HFFc6 (cell line): ENCODE data around the gene LIMD2. TPM values are rescaled to one million over a fixed set of nuclear protein-coding genes. Genes with fewer than 3 reads are reported as not detected.

Experiments used
- DNase-seq: peaks from one replicate; pipeline ENCODE4 v3.0.0-alpha.2; 2018
- H3K27ac Mint-ChIP-seq: 2 replicates; pipeline ENCODE4 v1.8.0; 2020; ENCODE audit warnings: mild to moderate bottlenecking, mixed read lengths
- H3K27me3 Mint-ChIP-seq: 2 replicates; pipeline ENCODE4 v1.8.0; 2021; ENCODE audit warnings: mild to moderate bottlenecking, moderate library complexity, mixed read lengths; ENCODE audit not compliant: insufficient read depth
- H3K36me3 Mint-ChIP-seq: 2 replicates; pipeline ENCODE4 v1.8.0; 2021; ENCODE audit warnings: low read depth, mixed read lengths
- H3K4me1 Mint-ChIP-seq: 2 replicates; pipeline ENCODE4 v1.8.0; 2020; ENCODE audit warnings: low read depth, mixed read lengths
- H3K4me3 Mint-ChIP-seq: 2 replicates; pipeline ENCODE4 v1.8.0; 2020; ENCODE audit warnings: mild to moderate bottlenecking, moderate library complexity, mixed read lengths
- H3K9me3 Mint-ChIP-seq: 2 replicates; pipeline ENCODE4 v1.8.0; 2020; ENCODE audit warnings: mild to moderate bottlenecking, mixed read lengths
- CTCF ChIP-seq: fragments of 200-600 bp; sonication (generic); IDR thresholded peaks from 2 replicates; pipeline ENCODE4 v1.5.0; 2021; ENCODE audit warnings: antibody characterized with exemption, mild to moderate bottlenecking
- total RNA-seq, 6 experiments: library from RNA; stranded (reverse); fragmentation: NEBNext Ultra II Directional; extraction: Animal tissue kit (Norgen Biotek cat#: 25700); gene quantifications; 2 replicates in 1 of 6; 3 replicates in 5 of 6; pipeline ENCODE4 v1.2.3, GENCODE V29; 2021

Gene LIMD2
- total RNA-seq, 6 experiments from 2014 or later, result 1.7 to 5.8 (median 4.1) TPM

GRCh38 chr17:63707151-63707550 is 7.2 kb upstream of the LIMD2 start:
- DNase-seq, result no peak
- Mint-ChIP-seq H3K9me3 (no peaks in the 10 kb centered on the region), H3K4me1 (no peaks in the 10 kb centered on the region), H3K27me3 (peaks cover 2% of the 10 kb centered on the region; the same call in 1 of the 2 replicates), H3K36me3 (peaks cover 19% of the 10 kb centered on the region; the same call in 1 of the 2 replicates), H3K4me3 (no peak overlapping the region), H3K27ac (no peak overlapping the region)
- TF ChIP-seq CTCF, result no peak

- Mint-ChIP-seq H3K9me3 (no peaks in the 10 kb centered on the region), H3K4me3 (no peak overlapping the region), H3K27me3 (peaks cover 2% of the 10 kb centered on the region; the same call in 1 of the 2 replicates), H3K4me1 (no peaks in the 10 kb centered on the region), H3K36me3 (peaks cover 19% of the 10 kb centered on the region; the same call in 1 of the 2 replicates), H3K27ac (no peak overlapping the region)
- no peak for DNase-seq
- no peak for TF ChIP-seq CTCF
Observed at GRCh38 chr17:63706336-63707082, 6.6 kb upstream of the LIMD2 start.

GRCh38 chr17:63705657-63706056 is 5.7 kb upstream of the LIMD2 start:
- no peak for DNase-seq
- Mint-ChIP-seq H3K36me3 (peaks cover 22% of the 10 kb centered on the region; the same call in 1 of the 2 replicates), H3K27me3 (peaks cover 2% of the 10 kb centered on the region; the same call in 1 of the 2 replicates), H3K4me3 (no peak overlapping the region), H3K4me1 (no peaks in the 10 kb centered on the region), H3K27ac (no peak overlapping the region), H3K9me3 (no peaks in the 10 kb centered on the region)
- TF ChIP-seq CTCF, result no peak

- no peak overlapping the region for H3K4me3 Mint-ChIP-seq
- no peak for DNase-seq
- no peak for TF ChIP-seq CTCF
- H3K27me3 Mint-ChIP-seq, result peaks cover 2% of the 10 kb centered on the region; the same call in 1 of the 2 replicates
- H3K4me1 Mint-ChIP-seq, result no peaks in the 10 kb centered on the region
- peaks cover 21% of the 10 kb centered on the region; the same call in 1 of the 2 replicates for H3K36me3 Mint-ChIP-seq
- H3K9me3 Mint-ChIP-seq, result no peaks in the 10 kb centered on the region
- H3K27ac Mint-ChIP-seq, result no peak overlapping the region
Observed at GRCh38 chr17:63704836-63705235, 4.9 kb upstream of the LIMD2 start.

GRCh38 chr17:63704259-63704576 is 4.3 kb upstream of the LIMD2 start:
- Mint-ChIP-seq H3K27ac (no peak overlapping the region), H3K4me1 (no peaks in the 10 kb centered on the region), H3K9me3 (no peaks in the 10 kb centered on the region), H3K4me3 (no peak overlapping the region), H3K36me3 (peaks cover 15% of the 10 kb centered on the region; the same call in 1 of the 2 replicates), H3K27me3 (peaks cover 2% of the 10 kb centered on the region; the same call in 1 of the 2 replicates)
- no peak for DNase-seq
- no peak for TF ChIP-seq CTCF
